Ectodermal cell (in vitro differentiated cells): ENCODE data around the gene GFOD2.

Source experiments
- H3K27ac ChIP-seq: 2 replicates; pipeline ENCODE4 v1.7.0; 2013; ENCODE audit warnings: mild to moderate bottlenecking, low read depth, low read length; ENCODE audit not compliant: insufficient read depth, poor library complexity, severe bottlenecking
- H3K27me3 ChIP-seq: 2 replicates; pipeline ENCODE4 v1.7.0; 2013; ENCODE audit warnings: mild to moderate bottlenecking, low read length; ENCODE audit not compliant: insufficient read depth, control insufficient read depth, poor library complexity, severe bottlenecking
- H3K36me3 ChIP-seq: one replicate; pipeline ENCODE4 v1.7.0; 2013; ENCODE audit warnings: low read length; ENCODE audit not compliant: control insufficient read depth, insufficient read depth
- H3K4me1 ChIP-seq: one replicate; pipeline ENCODE4 v1.7.0; 2013; ENCODE audit warnings: low read length; ENCODE audit not compliant: control insufficient read depth, insufficient read depth
- H3K4me3 ChIP-seq: 2 replicates; pipeline ENCODE4 v1.7.0; 2013; ENCODE audit warnings: low read depth, low read length, control low read depth; ENCODE audit not compliant: insufficient read depth
- H3K9me3 ChIP-seq: 2 replicates; pipeline ENCODE4 v1.7.0; 2013; ENCODE audit warnings: mild to moderate bottlenecking, low read length, moderate library complexity; ENCODE audit not compliant: control insufficient read depth
- WGBS, 2 experiments: methylation state at CpG; one replicate each; pipeline ENCODE4 v1.1.7; 2013; ENCODE audit warnings: missing lambda C conversion rate in 2 of 2; 5-methylcytosine and 5-hydroxymethylcytosine counted together

GFOD2 gene

DNA sequence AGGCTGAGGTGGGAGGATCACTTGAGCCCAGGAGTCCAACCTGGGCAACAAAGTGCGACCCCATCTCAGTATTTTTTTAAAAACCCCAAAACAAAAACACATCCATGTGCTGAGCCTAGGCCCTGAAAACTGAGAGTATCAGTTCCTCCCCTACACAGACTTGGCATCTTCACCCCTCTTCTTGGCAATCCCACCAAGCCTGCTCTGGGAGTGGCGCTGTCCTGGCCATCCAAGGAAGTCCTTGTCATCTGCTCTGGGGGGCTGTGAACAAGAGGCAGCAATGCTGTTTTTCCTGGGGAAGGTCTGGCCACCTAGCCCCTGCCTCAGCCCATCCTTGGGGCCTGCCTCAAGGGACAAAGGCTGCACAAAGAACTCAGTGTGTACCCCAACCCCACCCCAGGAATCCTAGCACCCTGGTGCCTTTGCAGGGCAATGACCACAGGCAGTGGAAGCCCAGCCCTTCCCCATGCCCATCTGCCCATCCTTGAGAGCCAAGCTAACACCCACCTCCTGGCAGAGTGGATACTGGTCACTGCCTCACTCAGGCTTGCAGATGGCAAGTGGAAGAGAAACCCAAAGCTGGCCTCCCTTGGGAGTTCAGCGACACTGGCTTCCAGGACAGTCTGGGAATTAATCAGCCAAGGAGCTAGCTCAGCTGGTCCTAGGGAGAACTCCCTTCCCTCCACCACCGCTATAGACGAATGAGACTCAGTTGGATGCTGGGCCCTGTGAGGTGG, 14.8 kb upstream of the GFOD2 start:
- WGBS, 2 experiments, result 90 to 95% methylated on average over 5 of the region's 5 CpGs
- Histone ChIP-seq H3K4me1 (peaks cover 7% of the 10 kb centered on the region), H3K36me3 (peaks cover 21% of the 10 kb centered on the region), H3K27ac (no peak overlapping the region), H3K9me3 (no peaks in the 10 kb centered on the region), H3K4me3 (no peak overlapping the region), H3K27me3 (no peaks in the 10 kb centered on the region)

DNA sequence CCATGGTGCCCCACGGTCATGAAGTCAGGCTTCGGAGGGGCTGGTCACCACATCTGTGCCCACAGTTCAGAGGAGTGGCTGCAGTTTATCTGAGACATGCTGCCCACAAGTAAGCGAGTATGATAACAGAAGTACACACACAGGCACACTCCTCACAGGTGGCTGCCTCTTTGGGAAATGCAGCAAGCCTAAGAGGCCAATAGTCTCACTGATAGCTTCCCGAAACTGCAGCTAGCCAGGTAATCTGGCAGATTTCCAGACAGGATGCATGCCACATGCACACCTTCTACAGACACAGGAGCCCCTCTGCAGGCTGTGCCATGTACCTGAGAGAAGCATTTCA, 12.6 kb upstream of the GFOD2 start:
- WGBS, 2 experiments, result 90 to 96% methylated on average over 4 of the region's 4 CpGs
- H3K36me3 ChIP-seq, result peaks cover 27% of the 10 kb centered on the region
- no peak overlapping the region for H3K4me3 ChIP-seq

DNA sequence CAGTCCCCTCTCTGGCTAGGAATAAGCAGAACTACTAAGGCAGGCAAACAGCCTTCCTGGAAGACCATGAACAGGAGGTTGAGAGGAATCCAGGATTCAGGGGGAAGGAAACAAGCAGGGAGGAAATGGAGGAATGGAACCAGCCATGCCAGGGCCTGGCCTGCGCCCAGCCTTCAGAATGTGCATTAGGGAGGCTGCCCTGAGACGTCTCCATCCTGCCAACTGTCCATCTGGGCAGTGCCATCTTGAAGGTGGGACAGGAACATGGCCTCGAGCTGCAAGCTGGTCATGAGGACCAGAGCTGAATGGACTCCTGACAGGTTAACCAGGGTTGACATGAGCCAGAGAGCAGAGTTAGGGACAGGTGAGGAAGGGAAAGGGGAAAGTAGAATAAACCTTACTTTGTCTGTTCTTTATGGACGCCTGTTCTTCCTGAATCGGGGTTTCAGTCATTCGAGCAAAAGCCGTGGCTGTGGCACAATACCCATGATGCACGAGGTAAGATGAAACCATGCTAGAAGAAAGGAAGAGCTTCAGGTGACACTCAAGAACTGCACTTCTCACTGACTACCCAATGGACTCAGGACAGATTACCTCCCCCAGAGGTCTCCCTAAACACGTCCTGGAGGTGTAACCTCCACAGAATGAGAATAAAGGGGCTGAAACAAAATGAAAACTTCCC, 12.1 kb upstream of the GFOD2 start:
- H3K9me3 ChIP-seq, result no peaks in the 10 kb centered on the region
- 93 to 94% methylated on average over 9 of the region's 9 CpGs for WGBS, 2 experiments
- H3K4me1 ChIP-seq, result peaks cover 7% of the 10 kb centered on the region
- H3K27ac ChIP-seq, result no peak overlapping the region
- no peaks in the 10 kb centered on the region for H3K27me3 ChIP-seq
- peaks cover 30% of the 10 kb centered on the region for H3K36me3 ChIP-seq
- no peak overlapping the region for H3K4me3 ChIP-seq

More for the DNA sequence above, 12.6 kb upstream of the GFOD2 start:
- Histone ChIP-seq H3K9me3 (no peaks in the 10 kb centered on the region), H3K27ac (no peak overlapping the region), H3K4me1 (peaks cover 7% of the 10 kb centered on the region), H3K27me3 (no peaks in the 10 kb centered on the region)

GRCh38 chr16:67730326-67730725, 11.2 kb upstream of the GFOD2 start:
- WGBS, 2 experiments, result 93 to 97% methylated on average over 6 of the region's 6 CpGs
- no peaks in the 10 kb centered on the region for H3K27me3 ChIP-seq
- H3K27ac ChIP-seq, result no peak overlapping the region
- peaks cover 7% of the 10 kb centered on the region for H3K4me1 ChIP-seq
- no peaks in the 10 kb centered on the region for H3K9me3 ChIP-seq
- no peak overlapping the region for H3K4me3 ChIP-seq
- peaks cover 30% of the 10 kb centered on the region for H3K36me3 ChIP-seq

DNA sequence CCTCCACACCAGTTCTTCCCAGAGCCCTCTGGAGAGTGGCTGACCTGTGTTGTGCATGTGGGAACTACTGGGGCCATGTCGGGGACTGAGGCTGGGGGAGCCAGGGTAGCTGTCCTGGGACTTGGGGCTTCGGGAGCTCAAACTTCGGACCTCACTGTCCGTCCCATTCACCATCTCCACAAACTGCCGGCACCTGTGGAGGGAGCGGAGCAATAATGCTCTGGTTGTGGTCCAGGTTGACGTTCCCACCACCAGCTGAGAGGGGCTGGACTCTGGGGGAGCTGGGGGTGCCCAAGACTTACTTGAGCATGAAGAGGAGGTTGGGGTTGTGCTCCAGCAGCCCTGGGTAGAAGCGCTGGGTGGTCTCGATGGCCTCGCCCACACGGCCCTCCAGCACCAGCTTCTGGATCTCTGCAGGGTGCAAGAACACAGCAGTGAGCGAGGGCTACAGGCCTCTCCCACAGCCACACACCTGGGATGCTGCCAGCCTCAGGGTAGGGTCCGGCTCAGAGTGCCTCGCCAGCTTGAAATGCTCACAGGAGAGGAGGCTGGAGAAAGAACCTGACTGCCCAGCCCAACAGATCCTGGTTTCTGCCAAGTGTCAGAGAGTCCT, 10.6 kb upstream of the GFOD2 start:
- no peaks in the 10 kb centered on the region for H3K9me3 ChIP-seq
- H3K27ac ChIP-seq, result no peak overlapping the region
- WGBS, 2 experiments, result 96% methylated on average over 14 of the region's 14 CpGs
- H3K4me1 ChIP-seq, result peaks cover 7% of the 10 kb centered on the region
- peaks cover 30% of the 10 kb centered on the region for H3K36me3 ChIP-seq
- no peaks in the 10 kb centered on the region for H3K27me3 ChIP-seq
- no peak overlapping the region for H3K4me3 ChIP-seq

DNA sequence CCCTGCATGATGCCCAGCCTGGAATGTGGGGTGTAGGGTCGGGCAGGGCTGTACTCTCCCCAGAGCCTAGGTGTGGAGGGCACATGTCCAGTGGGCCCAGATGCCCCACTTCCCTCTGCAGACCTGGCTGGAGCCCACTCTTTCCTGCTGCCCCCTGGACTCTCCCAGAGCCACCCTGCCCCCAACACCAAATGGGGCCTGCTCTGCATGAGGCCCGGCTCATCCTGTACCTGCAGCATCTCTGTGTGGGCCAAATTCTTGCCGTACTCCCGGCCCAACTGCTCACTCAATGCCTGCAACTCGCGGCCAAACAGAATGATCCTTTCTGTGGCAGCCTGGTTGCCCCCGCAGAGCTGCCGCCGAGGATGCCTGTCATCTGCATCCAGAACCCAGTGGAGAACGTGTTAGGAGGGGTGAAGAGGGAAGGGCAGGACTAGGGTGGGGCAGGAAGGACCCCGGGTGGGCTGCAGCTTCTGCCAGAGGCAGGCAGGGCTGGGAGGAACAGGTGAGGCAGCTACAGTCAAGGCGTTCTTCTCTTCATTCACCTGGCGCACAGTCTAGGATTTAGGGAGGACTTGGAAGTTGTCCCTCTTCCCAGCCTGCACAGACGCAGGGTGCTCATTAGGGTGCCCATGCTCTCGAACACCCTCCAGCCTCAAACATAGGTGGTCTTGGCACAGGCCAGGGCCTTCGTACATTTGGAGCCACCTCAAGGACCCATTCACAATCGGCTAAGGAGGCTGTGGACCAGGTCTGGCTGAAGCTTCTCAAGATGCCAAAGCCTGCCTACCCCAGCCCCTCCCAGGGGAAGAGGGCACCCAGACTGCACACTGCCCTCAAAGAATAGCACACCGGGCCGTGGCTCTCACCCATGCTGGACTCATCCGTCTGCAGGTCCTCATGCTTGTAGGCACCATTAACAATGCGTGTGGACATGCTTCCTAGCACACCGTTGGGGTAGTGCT, 8.7 kb upstream of the GFOD2 start:
- no peak overlapping the region for H3K27ac ChIP-seq
- WGBS, 2 experiments, result 95 to 96% methylated on average over 22 of the region's 22 CpGs
- H3K27me3 ChIP-seq, result no peaks in the 10 kb centered on the region
- H3K9me3 ChIP-seq, result no peaks in the 10 kb centered on the region
- H3K4me3 ChIP-seq, result no peak overlapping the region
- peaks cover 30% of the 10 kb centered on the region for H3K36me3 ChIP-seq
- no peaks in the 10 kb centered on the region for H3K4me1 ChIP-seq

DNA sequence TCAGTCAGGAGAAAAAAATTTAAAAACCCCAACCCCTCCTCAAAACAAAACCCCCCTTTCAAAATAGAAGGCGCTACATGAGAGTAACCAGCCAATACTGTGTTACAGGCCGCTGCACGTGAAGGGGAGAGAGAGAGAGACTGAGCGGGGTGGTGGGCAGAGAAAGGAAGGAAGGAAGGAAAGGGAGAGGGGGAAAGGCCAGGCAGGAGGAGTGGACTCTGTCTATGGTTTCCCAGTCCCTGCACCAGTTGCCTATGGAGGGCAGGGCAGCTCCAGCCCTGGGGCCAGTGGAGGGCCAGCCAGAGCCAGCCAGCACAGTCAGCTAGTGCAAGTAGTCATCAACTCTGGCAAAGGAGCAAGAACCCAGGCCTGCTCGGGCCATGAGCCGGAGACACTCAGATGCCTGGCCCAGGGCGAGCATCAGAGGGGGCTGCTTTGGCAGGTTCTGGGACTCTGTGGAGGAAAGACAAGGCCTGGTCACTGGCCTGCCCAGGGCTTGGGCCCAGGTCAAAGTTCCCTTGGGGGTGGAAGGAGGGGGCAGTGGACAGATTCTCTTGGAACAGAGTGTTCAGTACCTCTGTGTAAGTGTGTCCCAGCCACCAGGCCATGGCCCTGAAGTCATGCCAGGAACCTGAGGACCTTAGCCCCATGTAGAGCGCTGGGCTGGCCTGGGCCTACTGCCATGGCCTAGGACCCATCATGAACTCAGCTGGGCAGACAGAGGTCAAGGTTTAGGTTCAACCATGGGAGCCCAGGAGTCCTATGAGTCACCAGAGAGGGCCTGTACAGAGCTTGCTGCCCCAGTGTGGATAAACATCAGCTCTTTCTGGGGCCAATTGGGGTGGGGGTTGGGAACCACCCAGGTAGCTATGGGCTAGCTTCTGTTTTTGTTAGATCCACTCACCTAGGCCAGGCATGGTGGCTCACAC, 7.3 kb upstream of the GFOD2 start:
- H3K9me3 ChIP-seq, result no peaks in the 10 kb centered on the region
- H3K27ac ChIP-seq, result no peak overlapping the region
- no peak overlapping the region for H3K4me3 ChIP-seq
- WGBS, 2 experiments, result 95 to 97% methylated on average over 8 of the region's 8 CpGs
- H3K36me3 ChIP-seq, result peaks cover 30% of the 10 kb centered on the region
- no peaks in the 10 kb centered on the region for H3K27me3 ChIP-seq
- no peaks in the 10 kb centered on the region for H3K4me1 ChIP-seq

DNA sequence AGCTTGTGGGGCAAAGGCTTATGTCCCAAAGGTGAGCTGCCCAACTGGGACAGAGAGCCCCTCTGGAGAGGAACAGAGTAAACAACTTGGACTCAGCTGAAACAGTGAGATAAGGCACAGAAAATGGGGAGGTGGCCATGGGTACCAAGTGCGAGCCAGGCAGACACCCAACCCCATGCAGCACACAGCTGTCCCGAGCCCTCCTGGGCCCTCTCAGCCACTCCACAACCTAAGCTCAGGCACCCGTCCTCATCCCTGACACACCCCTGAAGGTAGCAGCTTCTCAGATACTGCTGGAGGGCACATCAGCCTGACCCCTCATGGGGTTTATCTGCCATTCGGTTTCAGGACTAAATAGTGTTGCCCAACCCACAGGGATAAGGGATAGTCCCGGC, 4.8 kb upstream of the GFOD2 start:
- 90 to 93% methylated on average over 5 of the region's 5 CpGs for WGBS, 2 experiments
- no peaks in the 10 kb centered on the region for H3K27me3 ChIP-seq
- H3K4me1 ChIP-seq, result peaks cover 5% of the 10 kb centered on the region
- H3K27ac ChIP-seq, result no peak overlapping the region
- H3K9me3 ChIP-seq, result no peaks in the 10 kb centered on the region
- H3K36me3 ChIP-seq, result peaks cover 9% of the 10 kb centered on the region
- H3K4me3 ChIP-seq, result no peak overlapping the region

- 94 to 96% methylated on average over 5 of the region's 5 CpGs for WGBS, 2 experiments
- H3K36me3 ChIP-seq, result peaks cover 5% of the 10 kb centered on the region
- no peak overlapping the region for H3K4me3 ChIP-seq
- H3K9me3 ChIP-seq, result no peaks in the 10 kb centered on the region
- no peak overlapping the region for H3K27ac ChIP-seq
- H3K4me1 ChIP-seq, result peaks cover 5% of the 10 kb centered on the region
- H3K27me3 ChIP-seq, result no peaks in the 10 kb centered on the region
Observed at GRCh38 chr16:67723151-67723910, 4.2 kb upstream of the GFOD2 start.
